ENCODE measurements around the gene SLC2A1.

The SLC2A1 gene

DNA sequence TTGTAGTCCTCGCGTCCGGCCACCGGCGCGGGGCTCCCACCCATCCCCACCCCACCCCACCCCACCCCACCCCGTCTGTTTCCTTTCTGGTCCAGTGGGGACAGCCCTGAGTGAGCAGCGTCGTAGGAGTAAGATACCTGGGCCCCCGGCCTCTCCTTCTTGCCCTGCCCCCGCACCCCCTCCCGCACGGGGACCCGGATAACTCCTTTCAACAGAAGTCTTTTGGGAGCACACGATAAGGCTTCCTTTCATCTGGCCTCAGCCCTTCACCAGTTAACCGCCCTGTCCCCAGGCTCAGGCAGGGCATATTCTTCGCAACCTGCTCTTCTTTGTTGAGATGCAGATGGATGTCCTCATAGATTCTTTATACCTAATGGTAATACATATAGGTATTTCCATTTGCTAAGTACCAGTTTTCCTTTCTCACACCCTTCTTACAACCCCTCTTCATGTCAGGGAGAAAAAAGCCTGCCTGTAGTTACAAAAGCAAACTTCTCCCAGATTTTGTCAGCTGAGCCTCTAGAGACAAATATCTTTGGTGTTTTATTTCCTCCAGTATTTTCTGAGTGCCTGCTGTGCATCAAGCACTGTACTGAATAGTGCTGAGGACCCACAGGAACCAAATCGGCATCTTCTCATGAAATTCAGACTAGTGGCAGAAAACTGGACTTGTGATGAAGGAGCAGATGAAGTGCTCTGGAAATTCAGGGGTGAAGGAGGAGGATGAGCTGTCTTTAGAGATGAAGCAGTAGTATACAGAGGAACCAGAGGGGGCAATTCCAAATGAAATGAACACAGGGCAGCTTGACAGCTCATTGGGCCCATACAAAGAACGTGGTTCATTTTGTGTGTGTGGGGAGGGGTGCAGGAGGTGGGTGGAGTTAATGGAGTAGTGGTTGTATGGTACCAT is 33.6 kb downstream of the SLC2A1 start:
- peaks cover 11% of the 10 kb centered on the region for H3K4me1 ChIP-seq (ENCODE audit: low read length)
- H3K4me3 ChIP-seq (ENCODE audit: low read length): peak overlapping the region; percentile 95
- H3K9ac ChIP-seq (ENCODE audit: low read length): peak overlapping the region; percentile 69
- H4K20me1 ChIP-seq (ENCODE audit: insufficient read depth, low read length): no peaks in the 10 kb centered on the region
- H2AFZ ChIP-seq (ENCODE audit: low read depth, low read length): no peak overlapping the region
- H3K4me2 ChIP-seq (ENCODE audit: low read length): peak overlapping the region; percentile 70
- no peaks in the 10 kb centered on the region for H3K79me2 ChIP-seq (ENCODE audit: low read length)
- H3K9me3 ChIP-seq (ENCODE audit: insufficient read depth, low read length): no peaks in the 10 kb centered on the region
- H3K27me3 ChIP-seq (ENCODE audit: low read depth, low read length): no peaks in the 10 kb centered on the region
- peaks cover 32% of the 10 kb centered on the region for H3K36me3 ChIP-seq (replicated peaks; ENCODE audit: low read depth, low read length)
- no peak overlapping the region for H3K27ac ChIP-seq (ENCODE audit: low read length)
- TF ChIP-seq EZH2phosphoT487 (IDR thresholded peaks at IDR 0.05; ENCODE audit: low read depth): no peak
- TF ChIP-seq, protein P1, sequence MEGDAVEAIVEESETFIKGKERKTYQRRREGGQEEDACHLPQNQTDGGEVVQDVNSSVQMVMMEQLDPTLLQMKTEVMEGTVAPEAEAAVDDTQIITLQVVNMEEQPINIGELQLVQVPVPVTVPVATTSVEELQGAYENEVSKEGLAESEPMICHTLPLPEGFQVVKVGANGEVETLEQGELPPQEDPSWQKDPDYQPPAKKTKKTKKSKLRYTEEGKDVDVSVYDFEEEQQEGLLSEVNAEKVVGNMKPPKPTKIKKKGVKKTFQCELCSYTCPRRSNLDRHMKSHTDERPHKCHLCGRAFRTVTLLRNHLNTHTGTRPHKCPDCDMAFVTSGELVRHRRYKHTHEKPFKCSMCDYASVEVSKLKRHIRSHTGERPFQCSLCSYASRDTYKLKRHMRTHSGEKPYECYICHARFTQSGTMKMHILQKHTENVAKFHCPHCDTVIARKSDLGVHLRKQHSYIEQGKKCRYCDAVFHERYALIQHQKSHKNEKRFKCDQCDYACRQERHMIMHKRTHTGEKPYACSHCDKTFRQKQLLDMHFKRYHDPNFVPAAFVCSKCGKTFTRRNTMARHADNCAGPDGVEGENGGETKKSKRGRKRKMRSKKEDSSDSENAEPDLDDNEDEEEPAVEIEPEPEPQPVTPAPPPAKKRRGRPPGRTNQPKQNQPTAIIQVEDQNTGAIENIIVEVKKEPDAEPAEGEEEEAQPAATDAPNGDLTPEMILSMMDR (IDR thresholded peaks at IDR 0.05; ENCODE audit: low read depth, low read length): no peak

DNA sequence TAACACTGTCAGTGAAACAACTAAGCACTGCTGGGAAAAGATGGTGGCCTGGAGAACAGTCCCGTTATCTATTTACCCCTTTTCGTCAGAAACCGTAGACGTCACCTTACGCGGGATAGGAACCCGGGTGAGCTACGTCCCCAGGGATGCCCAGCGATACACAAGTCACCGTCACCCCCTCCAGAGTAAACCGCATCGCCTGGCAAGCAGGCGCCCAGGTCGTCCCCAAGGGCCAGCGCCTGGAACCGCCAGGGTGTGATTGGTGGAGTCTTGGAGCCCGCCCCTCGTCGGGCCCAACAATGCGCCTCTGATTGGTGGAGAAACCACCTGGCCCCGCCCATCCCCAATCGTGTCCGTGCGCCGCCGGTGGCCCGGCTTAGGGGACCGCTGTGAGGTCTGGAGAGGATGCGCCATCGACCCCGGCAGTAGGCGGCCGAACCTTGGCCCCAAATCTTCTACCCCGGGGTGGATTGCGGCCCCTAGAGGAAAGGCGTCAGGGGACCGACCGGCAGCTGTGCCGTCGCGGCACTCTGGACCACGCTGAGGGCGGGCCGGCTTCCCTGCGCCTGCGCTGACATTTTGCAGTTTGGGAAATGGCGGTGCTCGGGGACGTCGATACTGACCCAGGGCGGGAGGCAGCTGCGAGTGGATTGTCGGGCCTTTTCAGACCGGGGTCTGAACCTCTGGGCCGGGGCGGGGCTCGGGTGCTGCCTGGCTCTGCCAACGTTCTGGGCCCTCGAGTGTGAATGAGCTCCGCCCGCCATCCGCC is 34.4 kb downstream of the SLC2A1 start:
- H3K9me3 ChIP-seq (ENCODE audit: insufficient read depth, low read length): no peaks in the 10 kb centered on the region
- TF ChIP-seq EZH2phosphoT487 (IDR thresholded peaks at IDR 0.05; ENCODE audit: low read depth): no peak
- TF ChIP-seq, protein P1 (IDR thresholded peaks at IDR 0.05; ENCODE audit: low read depth, low read length): no peak
- peak overlapping the region; percentile 69 for H3K9ac ChIP-seq (ENCODE audit: low read length)
- H3K4me1 ChIP-seq (ENCODE audit: low read length): peaks cover 11% of the 10 kb centered on the region
- peaks cover 27% of the 10 kb centered on the region for H3K36me3 ChIP-seq (replicated peaks; ENCODE audit: low read depth, low read length)
- H3K79me2 ChIP-seq (ENCODE audit: low read length): no peaks in the 10 kb centered on the region
- no peaks in the 10 kb centered on the region for H3K27me3 ChIP-seq (ENCODE audit: low read depth, low read length)
- peak overlapping the region; percentile 97 for H2AFZ ChIP-seq (ENCODE audit: low read depth, low read length)
- H4K20me1 ChIP-seq (ENCODE audit: insufficient read depth, low read length): no peaks in the 10 kb centered on the region
- H3K4me2 ChIP-seq (ENCODE audit: low read length): peak overlapping the region; percentile 73
- H3K4me3 ChIP-seq (ENCODE audit: low read length): peak overlapping the region; percentile 95
- peak overlapping the region; percentile 52 for H3K27ac ChIP-seq (ENCODE audit: low read length)

DNA sequence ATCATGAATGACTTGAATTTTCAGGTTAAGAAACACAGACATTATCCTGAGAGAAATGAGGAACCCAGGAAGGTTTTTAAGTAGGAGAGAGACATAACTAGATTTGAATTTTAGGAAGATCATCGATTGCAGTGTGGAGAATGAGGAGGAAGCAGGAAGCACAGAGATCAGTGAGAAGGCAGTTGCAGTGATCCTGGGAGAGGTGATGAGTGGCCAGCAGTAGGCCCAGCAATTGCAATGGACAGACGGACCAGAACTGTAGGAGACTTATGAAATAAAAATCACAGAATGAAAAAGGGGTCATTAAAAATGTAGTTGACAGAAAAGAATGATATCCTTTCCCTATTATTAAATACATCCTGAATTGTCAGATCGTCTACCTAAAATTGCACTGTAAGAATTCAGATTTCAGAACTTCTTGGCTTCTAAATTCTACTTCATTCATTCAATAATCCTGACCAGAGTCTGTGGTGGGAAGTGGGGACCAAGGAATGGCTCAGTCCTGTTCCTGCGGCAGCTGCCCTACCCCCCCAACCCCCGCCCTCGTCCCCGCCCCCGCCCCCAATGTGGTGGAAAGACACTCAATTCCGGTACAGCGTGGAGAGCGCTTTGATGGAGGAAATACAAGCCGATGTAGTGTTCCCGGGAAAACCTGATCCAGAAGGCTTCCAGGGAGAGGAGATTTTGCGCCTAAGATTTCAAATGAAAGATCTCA is 35.1 kb downstream of the SLC2A1 start:
- Histone ChIP-seq H3K9ac (ENCODE audit: low read length) (peak overlapping the region; percentile 69), H2AFZ (ENCODE audit: low read depth, low read length) (peak overlapping the region; percentile 97), H3K79me2 (ENCODE audit: low read length) (no peaks in the 10 kb centered on the region)

More for the DNA sequence above, 35.1 kb downstream of the SLC2A1 start:
- H3K4me3 ChIP-seq (ENCODE audit: low read length): peak overlapping the region; percentile 95
- TF ChIP-seq, protein P1 (IDR thresholded peaks at IDR 0.05; ENCODE audit: low read depth, low read length): no peak
- TF ChIP-seq EZH2phosphoT487 (IDR thresholded peaks at IDR 0.05; ENCODE audit: low read depth): no peak
- peaks cover 11% of the 10 kb centered on the region for H3K4me1 ChIP-seq (ENCODE audit: low read length)
- peak overlapping the region; percentile 30 for H3K27ac ChIP-seq (ENCODE audit: low read length)
- H3K36me3 ChIP-seq (replicated peaks; ENCODE audit: low read depth, low read length): peaks cover 21% of the 10 kb centered on the region
- no peaks in the 10 kb centered on the region for H3K9me3 ChIP-seq (ENCODE audit: insufficient read depth, low read length)
- H4K20me1 ChIP-seq (ENCODE audit: insufficient read depth, low read length): no peaks in the 10 kb centered on the region
- H3K4me2 ChIP-seq (ENCODE audit: low read length): peak overlapping the region; percentile 73
- H3K27me3 ChIP-seq (ENCODE audit: low read depth, low read length): no peaks in the 10 kb centered on the region

Data from OCI-LY3 (cell line).